Adrenal gland (tissue), 12 donors: Measurements from ENCODE around the gene TBC1D22A. TPM values are rescaled to one million over a fixed set of nuclear protein-coding genes. Genes with fewer than 3 reads are reported as not detected.

Source experiments
- DNase-seq, 7 donors: peaks; one replicate each; pipeline ENCODE4 v3.0.0-alpha.2; 2019 to 2020
- H3K27ac ChIP-seq, 5 donors: fragments of 200-600 bp; sonication (generic) in 4 of 5; 1 replicate in 3 of 5; 2 replicates in 2 of 5; pipeline versions ENCODE4 v1.5.1 to v1.8.0; 2016 to 2020; ENCODE audit warnings: mild to moderate bottlenecking in 1 of 5
- H3K27me3 ChIP-seq: fragments of 200-600 bp; 2 replicates; pipeline ENCODE4 v1.8.0; 2021
- H3K36me3 ChIP-seq, 2 donors: fragments of 200-600 bp; replicated peaks in 1 of 2; 1 replicate in 1 of 2; 2 replicates in 1 of 2; pipeline versions ENCODE4 v1.5.1 to v1.8.0; 2018 to 2022
- H3K4me1 ChIP-seq, 2 donors: fragments of 200-600 bp; replicated peaks in 1 of 2; 1 replicate in 1 of 2; 2 replicates in 1 of 2; pipeline versions ENCODE4 v1.5.1 to v1.8.0; 2018 to 2021
- H3K4me3 ChIP-seq, 4 donors: fragments of 200-600 bp; sonication (generic) in 3 of 4; one replicate each; pipeline ENCODE4 v1.5.1; 2016 to 2018
- H3K9me3 ChIP-seq, 3 donors: fragments of 200-600 bp; sonication (generic) in 1 of 3; replicated peaks in 1 of 3; 1 replicate in 2 of 3; 2 replicates in 1 of 3; pipeline versions ENCODE4 v1.5.1 to v1.8.0; 2016 to 2021
- CTCF ChIP-seq, 6 experiments: fragments of 450-650 bp in 4 of 6; fragments of 200-600 bp in 2 of 6; sonication (generic) in 1 of 6; IDR thresholded peaks; 1 replicate in 5 of 6; 2 replicates in 1 of 6; pipeline versions ENCODE4 v1.5.1 to v1.8.0; 2016 to 2021; ENCODE audit warnings: antibody characterized with exemption in 6 of 6, mild to moderate bottlenecking in 2 of 6, moderate library complexity in 1 of 6
- POLR2A ChIP-seq, 2 donors: fragments of 450-650 bp; IDR thresholded peaks; one replicate each; pipeline ENCODE4 v1.6.1; 2017; ENCODE audit warnings: antibody characterized with exemption in 2 of 2, mild to moderate bottlenecking in 2 of 2, moderate library complexity in 1 of 2
- WGBS, 4 donors: extraction: QIAGEN DNeasy Blood & Tissue Kit in 2 of 4; methylation state at CpG; one replicate each; pipeline versions ENCODE4 v1.1.5 to v1.1.7; 2013 to 2017; 5-methylcytosine and 5-hydroxymethylcytosine counted together
- intact Hi-C, 2 donors: fragments of 100-400 bp; cut with DNase I; formaldehyde crosslinking; loops; one replicate each; pipeline versions ENCODE4 v1.14.1 to v1.15.0; 2022 to 2023
- polyA plus RNA-seq, 3 donors: library from polyadenylated mRNA; stranded (reverse); fragments of 200-250 nt in 2 of 3; fragments of 350-450 nt in 1 of 3; fragmentation: Illumina TruSeq in 1 of 3; extraction: RNeasy Lipid Tissue Mini Kit (QIAGEN cat#74804) in 1 of 3; gene quantifications; one replicate each; pipeline ENCODE4 v1.2.3, GENCODE V29; 2013 to 2014
- total RNA-seq, 9 donors: library from RNA; depleted of rRNA in 4 of 9; stranded (reverse); fragments of >200 nt in 4 of 9; fragments of 120-200 nt in 1 of 9; fragmentation: NEBNext Ultra II Directional in 1 of 9; extraction: Animal tissue kit (Norgen Biotek cat#: 25700) in 1 of 9; gene quantifications; one replicate each; pipeline versions ENCODE4 v1.1.0 to v1.2.4, GENCODE V29; 2013 to 2023
- donor health status: healthy with polysubstance abuse.
- donor health status: Bipolar disorder and iron deficiency.
- donor health status: DM: yes; HTN: yes; CAD: no.
- donor health status: DM: no; HTN: no; CAD: no.
- donor health status: DM: no; HTN: no; CAD: no.
- donor health status: DM: yes; HTN: yes; CAD: no.

Gene TBC1D22A
- total and polyA plus RNA-seq, 12 donors = 11.5 to 44.2 (median 28.1) TPM

- intact Hi-C loops = no loop called here
- Histone ChIP-seq H3K4me3 (no peak overlapping the region), H3K9me3 (no peaks in the 10 kb centered on the region), H3K27ac (no peak overlapping the region), H3K36me3 (no peaks in the 10 kb centered on the region), H3K4me1 (no peaks in the 10 kb centered on the region), H3K27me3 (no peaks in the 10 kb centered on the region)
- no peak for TF ChIP-seq CTCF (IDR thresholded peaks at IDR 0.05)
- TF ChIP-seq POLR2A (IDR thresholded peaks at IDR 0.05) = no peak
- DNase-seq = no peak
- 94 to 96% (median 95%) methylated on average over 21 to 24 of the region's 24 CpGs for WGBS, 4 donors
Observed at GRCh38 chr22:46907241-46908215, 145.1 kb downstream of the TBC1D22A start.

- Histone ChIP-seq H3K27ac (no peak overlapping the region), H3K27me3 (no peaks in the 10 kb centered on the region), H3K9me3 (no peaks in the 10 kb centered on the region), H3K4me1 (no peaks in the 10 kb centered on the region), H3K4me3 (no peak overlapping the region), H3K36me3 (no peaks in the 10 kb centered on the region)
- intact Hi-C loops = no loop called here
- TF ChIP-seq CTCF (IDR thresholded peaks at IDR 0.05) = no peak
- TF ChIP-seq POLR2A (IDR thresholded peaks at IDR 0.05) = no peak
- no peak for DNase-seq
- WGBS, 4 donors = 92 to 97% (median 94%) methylated on average over 7 to 15 of the region's 15 CpGs
Observed at GRCh38 chr22:46908641-46909107, 146.2 kb downstream of the TBC1D22A start.

GRCh38 chr22:46909237-46910030 is 147.0 kb downstream of the TBC1D22A start:
- Histone ChIP-seq H3K4me3 (no peak overlapping the region), H3K36me3 (no peaks in the 10 kb centered on the region), H3K4me1 (no peaks in the 10 kb centered on the region), H3K27ac (no peak overlapping the region), H3K9me3 (no peaks in the 10 kb centered on the region), H3K27me3 (no peaks in the 10 kb centered on the region)
- TF ChIP-seq CTCF (IDR thresholded peaks at IDR 0.05) (no peak), POLR2A (IDR thresholded peaks at IDR 0.05) (no peak)
- intact Hi-C loops = no loop called here
- DNase-seq = no peak
- 89 to 94% (median 92%) methylated on average over 22 to 26 of the region's 26 CpGs for WGBS, 4 donors

GRCh38 chr22:46910624-46911023 is 148.2 kb downstream of the TBC1D22A start:
- H3K36me3 ChIP-seq = no peaks in the 10 kb centered on the region
- WGBS, 4 donors = 95 to 97% (median 97%) methylated on average over 8 to 9 of the region's 9 CpGs
- H3K4me1 ChIP-seq = no peaks in the 10 kb centered on the region
- no peaks in the 10 kb centered on the region for H3K9me3 ChIP-seq
- no peak overlapping the region for H3K4me3 ChIP-seq
- H3K27ac ChIP-seq = no peak overlapping the region
- no peaks in the 10 kb centered on the region for H3K27me3 ChIP-seq
- no peak for DNase-seq
- TF ChIP-seq CTCF (IDR thresholded peaks at IDR 0.05) = no peak
- no peak for TF ChIP-seq POLR2A (IDR thresholded peaks at IDR 0.05)
- intact Hi-C loops = no loop called here
